Measurements from ENCODE around the gene CEP250.
A peak's percentile ranks its signal among the peaks of the same experiment; 100 is the strongest.

The CEP250 gene

GRCh38 chr20:35466856-35467255, 11.5 kb downstream of the CEP250 start:
- H4K91ac ChIP-seq (ENCODE audit: low read length), result peak overlapping the region; percentile 54
- no peak overlapping the region for H3K4me2 ChIP-seq (ENCODE audit: low read length, poor library complexity, severe bottlenecking)
- no peak overlapping the region for H2AFZ ChIP-seq (ENCODE audit: low read depth, low read length)
- H3K18ac ChIP-seq (ENCODE audit: low read depth in 1 of 2, low read length in 2 of 2), result no peak overlapping the region
- H3K27me3 ChIP-seq (ENCODE audit: control insufficient read depth in 1 of 2, insufficient read depth in 1 of 2, low read length in 2 of 2), result no peaks in the 10 kb centered on the region
- WGBS, result 93% methylated on average over 6 of the region's 6 CpGs
- no peak for DNase-seq
- H3K27ac ChIP-seq (ENCODE audit: low read length, poor library complexity, severe bottlenecking), result peak overlapping the region; percentile 64
- no peak overlapping the region for H3K9ac ChIP-seq (ENCODE audit: low read length)
- H2BK5ac ChIP-seq (ENCODE audit: low read depth, low read length, poor library complexity, severe bottlenecking), result no peak overlapping the region
- no peak overlapping the region for H3K4me3 ChIP-seq (ENCODE audit: insufficient read depth in 1 of 2, low read depth in 1 of 2, low read length in 2 of 2)
- H2BK12ac ChIP-seq (ENCODE audit: low read length in 2 of 2), result peak overlapping the region in 1 of 2 experiments; percentile 67
- H4K8ac ChIP-seq (ENCODE audit: low read length), result no peak overlapping the region
- H3K4me1 ChIP-seq (ENCODE audit: control insufficient read depth, insufficient read depth, low read depth, low read length), result peaks cover 15% of the 10 kb centered on the region
- H3K14ac ChIP-seq (ENCODE audit: low read length in 2 of 2), result no peak overlapping the region
- no peak overlapping the region for H3K23ac ChIP-seq (ENCODE audit: low read length in 2 of 2)
- H2BK120ac ChIP-seq (ENCODE audit: low read depth, low read length), result no peak overlapping the region
- no peak overlapping the region for H3K4ac ChIP-seq (ENCODE audit: low read depth in 1 of 2, low read length in 2 of 2)
- peak overlapping the region; percentile 81 for H2AK5ac ChIP-seq (ENCODE audit: low read length, severe bottlenecking)
- H3K79me1 ChIP-seq (replicated peaks; ENCODE audit: low read length, poor library complexity, severe bottlenecking), result peaks cover 24% of the 10 kb centered on the region
- H3K36me3 ChIP-seq (ENCODE audit: control insufficient read depth in 1 of 2, insufficient read depth in 2 of 2, low read depth in 1 of 2, low read length in 2 of 2), result peaks cover 47 to 90% of the 10 kb centered on the region in 2 experiments
- H2BK15ac ChIP-seq (ENCODE audit: low read depth, poor library complexity, severe bottlenecking), result no peak overlapping the region
- no peaks in the 10 kb centered on the region for H3K9me3 ChIP-seq (ENCODE audit: control insufficient read depth, low read length)

DNA sequence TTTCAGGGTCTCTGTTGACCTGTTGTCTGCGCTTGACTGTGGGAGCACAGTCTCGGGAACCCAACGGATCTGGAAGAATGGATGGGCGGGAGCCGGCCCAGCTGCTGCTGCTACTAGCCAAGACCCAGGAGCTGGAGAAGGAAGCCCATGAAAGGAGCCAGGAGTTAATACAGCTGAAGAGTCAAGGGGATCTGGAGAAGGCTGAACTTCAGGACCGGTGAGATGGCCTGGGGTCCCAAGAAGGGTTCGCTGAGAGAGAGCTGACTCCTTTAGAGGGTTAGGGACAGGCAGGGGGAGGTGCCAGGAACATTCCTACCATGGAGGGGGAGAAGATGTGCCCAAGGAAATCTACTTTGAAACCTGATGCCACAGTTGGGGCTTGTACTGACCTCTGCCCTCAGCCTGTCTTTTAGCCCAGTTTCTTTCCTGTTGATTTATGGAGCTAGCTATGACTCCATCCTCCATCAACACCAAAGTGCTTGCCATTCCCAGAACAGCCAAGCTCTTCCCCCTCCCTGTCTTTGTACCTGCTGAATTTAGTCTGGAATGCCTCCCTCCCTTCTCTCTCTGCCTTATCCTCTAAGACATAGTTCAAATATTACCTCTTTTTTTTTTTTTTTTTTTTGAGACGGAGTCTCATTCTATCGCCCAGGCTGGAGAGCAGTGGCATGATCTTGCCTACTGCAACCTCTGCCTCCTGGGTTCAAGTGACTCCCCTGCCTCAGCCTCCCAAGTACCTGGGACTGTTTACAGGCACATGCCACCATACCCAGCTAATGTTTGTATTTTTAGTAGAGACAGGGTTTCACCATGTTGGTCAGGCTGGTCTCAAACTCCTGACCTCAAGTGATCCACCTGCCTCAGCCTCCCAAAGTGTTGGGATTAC, 12.2 kb downstream of the CEP250 start:
- Histone ChIP-seq H2BK15ac (ENCODE audit: low read depth, poor library complexity, severe bottlenecking) (no peak overlapping the region), H3K18ac (ENCODE audit: low read depth in 1 of 2, low read length in 2 of 2) (peak overlapping the region in 1 of 2 experiments; percentile 53), H3K4me1 (ENCODE audit: control insufficient read depth, insufficient read depth, low read depth, low read length) (peaks cover 14% of the 10 kb centered on the region), H4K8ac (ENCODE audit: low read length) (no peak overlapping the region), H3K27me3 (ENCODE audit: control insufficient read depth in 1 of 2, insufficient read depth in 1 of 2, low read length in 2 of 2) (no peaks in the 10 kb centered on the region), H3K79me1 (replicated peaks; ENCODE audit: low read length, poor library complexity, severe bottlenecking) (peaks cover 25% of the 10 kb centered on the region), H3K4me3 (ENCODE audit: insufficient read depth in 1 of 2, low read depth in 1 of 2, low read length in 2 of 2) (no peak overlapping the region), H3K27ac (ENCODE audit: low read length, poor library complexity, severe bottlenecking) (peak overlapping the region; percentile 64), H3K4me2 (ENCODE audit: low read length, poor library complexity, severe bottlenecking) (no peak overlapping the region), H4K91ac (ENCODE audit: low read length) (peak overlapping the region; percentile 54), H3K23ac (ENCODE audit: low read length in 2 of 2) (no peak overlapping the region), H2BK5ac (ENCODE audit: low read depth, low read length, poor library complexity, severe bottlenecking) (no peak overlapping the region), H2BK120ac (ENCODE audit: low read depth, low read length) (peak overlapping the region; percentile 6), H3K9me3 (ENCODE audit: control insufficient read depth, low read length) (no peaks in the 10 kb centered on the region), H3K14ac (ENCODE audit: low read length in 2 of 2) (no peak overlapping the region), H2BK12ac (ENCODE audit: low read length in 2 of 2) (peak overlapping the region in 1 of 2 experiments; percentile 67), H2AFZ (ENCODE audit: low read depth, low read length) (no peak overlapping the region), H2AK5ac (ENCODE audit: low read length, severe bottlenecking) (peak overlapping the region; percentile 81), H3K9ac (ENCODE audit: low read length) (peak overlapping the region; percentile 12), H3K4ac (ENCODE audit: low read depth in 1 of 2, low read length in 2 of 2) (peak overlapping the region in 1 of 2 experiments; percentile 24), H3K36me3 (ENCODE audit: control insufficient read depth in 1 of 2, insufficient read depth in 2 of 2, low read depth in 1 of 2, low read length in 2 of 2) (peaks cover 49 to 90% of the 10 kb centered on the region in 2 experiments)
- peak; percentile 58 for DNase-seq
- WGBS, result 64% methylated on average over 7 of the region's 9 CpGs

- WGBS, result 87% methylated on average over 5 of the region's 6 CpGs
- DNase-seq, result no peak
- H2BK120ac ChIP-seq (ENCODE audit: low read depth, low read length), result no peak overlapping the region
- no peaks in the 10 kb centered on the region for H3K9me3 ChIP-seq (ENCODE audit: control insufficient read depth, low read length)
- H3K4me3 ChIP-seq (ENCODE audit: insufficient read depth in 1 of 2, low read depth in 1 of 2, low read length in 2 of 2), result no peak overlapping the region
- H3K4ac ChIP-seq (ENCODE audit: low read depth in 1 of 2, low read length in 2 of 2), result no peak overlapping the region
- no peak overlapping the region for H3K23ac ChIP-seq (ENCODE audit: low read length in 2 of 2)
- H3K4me2 ChIP-seq (ENCODE audit: low read length, poor library complexity, severe bottlenecking), result no peak overlapping the region
- H3K27me3 ChIP-seq (ENCODE audit: control insufficient read depth in 1 of 2, insufficient read depth in 1 of 2, low read length in 2 of 2), result no peaks in the 10 kb centered on the region
- no peak overlapping the region for H2BK15ac ChIP-seq (ENCODE audit: low read depth, poor library complexity, severe bottlenecking)
- no peak overlapping the region for H3K9ac ChIP-seq (ENCODE audit: low read length)
- H3K4me1 ChIP-seq (ENCODE audit: control insufficient read depth, insufficient read depth, low read depth, low read length), result peaks cover 14% of the 10 kb centered on the region
- H3K27ac ChIP-seq (ENCODE audit: low read length, poor library complexity, severe bottlenecking), result no peak overlapping the region
- H2AK5ac ChIP-seq (ENCODE audit: low read length, severe bottlenecking), result no peak overlapping the region
- H3K18ac ChIP-seq (ENCODE audit: low read depth in 1 of 2, low read length in 2 of 2), result no peak overlapping the region
- no peak overlapping the region for H2BK5ac ChIP-seq (ENCODE audit: low read depth, low read length, poor library complexity, severe bottlenecking)
- no peak overlapping the region for H3K14ac ChIP-seq (ENCODE audit: low read length in 2 of 2)
- no peak overlapping the region for H4K91ac ChIP-seq (ENCODE audit: low read length)
- H2AFZ ChIP-seq (ENCODE audit: low read depth, low read length), result no peak overlapping the region
- H2BK12ac ChIP-seq (ENCODE audit: low read length in 2 of 2), result no peak overlapping the region
- H4K8ac ChIP-seq (ENCODE audit: low read length), result no peak overlapping the region
- peaks cover 27% of the 10 kb centered on the region for H3K79me1 ChIP-seq (replicated peaks; ENCODE audit: low read length, poor library complexity, severe bottlenecking)
- peaks cover 52 to 94% of the 10 kb centered on the region in 2 experiments for H3K36me3 ChIP-seq (ENCODE audit: control insufficient read depth in 1 of 2, insufficient read depth in 2 of 2, low read depth in 1 of 2, low read length in 2 of 2)
Observed at GRCh38 chr20:35468671-35469334, 13.4 kb downstream of the CEP250 start.

DNA sequence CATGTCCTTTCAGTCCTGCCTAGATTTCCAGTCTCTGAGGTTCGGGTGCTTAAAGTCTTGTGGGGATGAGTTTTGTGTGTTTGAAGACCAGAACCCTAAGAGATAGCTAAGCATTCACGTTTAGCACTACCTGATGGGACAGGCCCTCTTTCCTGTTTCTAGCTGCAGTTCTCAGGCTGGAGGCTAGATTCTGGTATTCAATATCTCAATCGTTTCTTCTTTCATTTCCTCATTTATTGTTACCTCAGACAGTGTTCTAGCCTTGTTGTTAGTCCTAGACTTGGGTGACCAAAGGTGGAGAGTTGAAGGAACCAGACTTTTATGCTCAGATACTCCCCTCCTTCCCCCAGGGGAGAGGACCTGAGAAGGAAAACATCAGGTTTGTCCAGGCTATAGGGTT, 16.8 kb downstream of the CEP250 start:
- H3K4me2 ChIP-seq (ENCODE audit: low read length, poor library complexity, severe bottlenecking), result no peak overlapping the region
- no peak overlapping the region for H2BK5ac ChIP-seq (ENCODE audit: low read depth, low read length, poor library complexity, severe bottlenecking)
- no peak overlapping the region for H3K14ac ChIP-seq (ENCODE audit: low read length in 2 of 2)
- H3K27me3 ChIP-seq (ENCODE audit: control insufficient read depth in 1 of 2, insufficient read depth in 1 of 2, low read length in 2 of 2), result no peaks in the 10 kb centered on the region
- no peak overlapping the region for H2BK15ac ChIP-seq (ENCODE audit: low read depth, poor library complexity, severe bottlenecking)
- peaks cover 19% of the 10 kb centered on the region for H3K79me1 ChIP-seq (replicated peaks; ENCODE audit: low read length, poor library complexity, severe bottlenecking)
- H3K9ac ChIP-seq (ENCODE audit: low read length), result no peak overlapping the region
- H3K27ac ChIP-seq (ENCODE audit: low read length, poor library complexity, severe bottlenecking), result no peak overlapping the region
- no peak overlapping the region for H4K91ac ChIP-seq (ENCODE audit: low read length)
- H3K36me3 ChIP-seq (ENCODE audit: control insufficient read depth in 1 of 2, insufficient read depth in 2 of 2, low read depth in 1 of 2, low read length in 2 of 2), result peaks cover 54 to 97% of the 10 kb centered on the region in 2 experiments
- no peak for DNase-seq
- no peak overlapping the region for H3K4me3 ChIP-seq (ENCODE audit: insufficient read depth in 1 of 2, low read depth in 1 of 2, low read length in 2 of 2)
- H3K4ac ChIP-seq (ENCODE audit: low read depth in 1 of 2, low read length in 2 of 2), result no peak overlapping the region
- peaks cover 10% of the 10 kb centered on the region for H3K4me1 ChIP-seq (ENCODE audit: control insufficient read depth, insufficient read depth, low read depth, low read length)
- H2AK5ac ChIP-seq (ENCODE audit: low read length, severe bottlenecking), result no peak overlapping the region
- no peak overlapping the region for H2BK120ac ChIP-seq (ENCODE audit: low read depth, low read length)
- no peaks in the 10 kb centered on the region for H3K9me3 ChIP-seq (ENCODE audit: control insufficient read depth, low read length)
- no peak overlapping the region for H3K18ac ChIP-seq (ENCODE audit: low read depth in 1 of 2, low read length in 2 of 2)
- 83% methylated on average over 2 of the region's 3 CpGs for WGBS
- no peak overlapping the region for H2AFZ ChIP-seq (ENCODE audit: low read depth, low read length)
- no peak overlapping the region for H4K8ac ChIP-seq (ENCODE audit: low read length)
- H2BK12ac ChIP-seq (ENCODE audit: low read length in 2 of 2), result no peak overlapping the region
- no peak overlapping the region for H3K23ac ChIP-seq (ENCODE audit: low read length in 2 of 2)

Data from mesenchymal stem cell (in vitro differentiated cells and primary cell).